Peyer's patch (tissue), 4 donors: ENCODE results near the gene BACH1.

Source experiments
- POLR2A ChIP-seq, 2 donors: fragments of 450-650 bp; IDR thresholded peaks; one replicate each; pipeline ENCODE4 v1.5.1; 2017; ENCODE audit warnings: antibody characterized with exemption in 2 of 2, mild to moderate bottlenecking in 2 of 2, moderate library complexity in 2 of 2
- TF ChIP-seq, protein P1 (sequence below), 6 experiments: fragments of 450-650 bp in 4 of 6; fragments of 200-600 bp in 2 of 6; sonication (generic) in 1 of 6; IDR thresholded peaks; one replicate each; pipeline ENCODE4 v1.5.1; 2017 to 2019; ENCODE audit warnings: antibody characterized with exemption in 6 of 6, mild to moderate bottlenecking in 3 of 6, moderate library complexity in 1 of 6

DNA sequence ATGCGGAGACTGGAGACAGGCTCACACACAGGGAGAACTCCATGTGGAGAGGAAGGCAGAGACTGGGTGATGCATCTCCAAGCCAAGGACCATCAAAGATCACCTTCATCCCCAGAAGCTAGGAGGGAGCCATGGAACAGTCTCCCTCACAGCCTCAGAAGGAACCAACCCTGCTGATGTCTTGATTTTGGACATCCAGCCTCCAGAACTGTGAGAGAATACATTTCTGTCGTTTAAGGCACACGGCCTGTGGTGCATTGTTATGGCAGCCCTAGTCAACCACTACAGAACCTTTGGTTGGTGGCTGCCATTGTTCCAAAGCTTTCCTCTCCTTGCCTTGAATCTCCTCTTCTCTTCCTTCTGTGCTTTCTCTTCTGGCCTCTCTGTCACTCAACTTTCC is 64.0 kb downstream of the BACH1 start:
- TF ChIP-seq, protein P1, sequence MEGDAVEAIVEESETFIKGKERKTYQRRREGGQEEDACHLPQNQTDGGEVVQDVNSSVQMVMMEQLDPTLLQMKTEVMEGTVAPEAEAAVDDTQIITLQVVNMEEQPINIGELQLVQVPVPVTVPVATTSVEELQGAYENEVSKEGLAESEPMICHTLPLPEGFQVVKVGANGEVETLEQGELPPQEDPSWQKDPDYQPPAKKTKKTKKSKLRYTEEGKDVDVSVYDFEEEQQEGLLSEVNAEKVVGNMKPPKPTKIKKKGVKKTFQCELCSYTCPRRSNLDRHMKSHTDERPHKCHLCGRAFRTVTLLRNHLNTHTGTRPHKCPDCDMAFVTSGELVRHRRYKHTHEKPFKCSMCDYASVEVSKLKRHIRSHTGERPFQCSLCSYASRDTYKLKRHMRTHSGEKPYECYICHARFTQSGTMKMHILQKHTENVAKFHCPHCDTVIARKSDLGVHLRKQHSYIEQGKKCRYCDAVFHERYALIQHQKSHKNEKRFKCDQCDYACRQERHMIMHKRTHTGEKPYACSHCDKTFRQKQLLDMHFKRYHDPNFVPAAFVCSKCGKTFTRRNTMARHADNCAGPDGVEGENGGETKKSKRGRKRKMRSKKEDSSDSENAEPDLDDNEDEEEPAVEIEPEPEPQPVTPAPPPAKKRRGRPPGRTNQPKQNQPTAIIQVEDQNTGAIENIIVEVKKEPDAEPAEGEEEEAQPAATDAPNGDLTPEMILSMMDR (IDR thresholded peaks at IDR 0.05), result no peak
- TF ChIP-seq POLR2A (IDR thresholded peaks at IDR 0.05), result no peak
